Activated CD4-positive, alpha-beta T cell treated with anti-CD3 and anti-CD28 coated beads, Interleukin-2, amount 50 U/mL, for 1 hour (primary cell): ENCODE results near the gene MRPL40.
A peak's percentile ranks its signal among the peaks of the same experiment; 100 is the strongest.
"Not testable (repeated sequence)": the region's sequence is repeated elsewhere in the genome, so short reads cannot be mapped to it uniquely, and the experiment has no call there.

ENCODE experiments used
- DNase-seq: peaks from one replicate; pipeline ENCODE4 v3.0.0-alpha.2; 2020

Gene MRPL40

DNA sequence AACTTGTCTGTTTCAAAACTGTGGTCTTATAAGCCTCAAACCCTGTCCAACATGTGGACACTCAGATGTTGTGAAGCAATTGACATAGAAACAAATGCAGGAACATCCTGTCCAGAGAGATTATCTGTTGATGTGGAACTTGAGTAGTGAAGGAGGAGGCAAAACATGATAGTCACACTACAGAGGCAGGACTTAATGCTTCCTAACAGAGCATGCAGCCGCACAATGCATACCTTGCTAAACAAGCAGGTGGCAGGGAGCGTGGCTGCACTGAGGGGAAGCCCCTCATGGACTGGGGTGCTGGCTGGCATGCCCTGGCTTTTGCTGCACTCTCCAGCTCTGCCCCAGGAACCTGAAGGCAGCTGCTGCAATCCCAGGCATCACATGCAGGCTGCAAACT lies 9.8 kb downstream of the MRPL40 start:
- DNase-seq = no peak

DNA sequence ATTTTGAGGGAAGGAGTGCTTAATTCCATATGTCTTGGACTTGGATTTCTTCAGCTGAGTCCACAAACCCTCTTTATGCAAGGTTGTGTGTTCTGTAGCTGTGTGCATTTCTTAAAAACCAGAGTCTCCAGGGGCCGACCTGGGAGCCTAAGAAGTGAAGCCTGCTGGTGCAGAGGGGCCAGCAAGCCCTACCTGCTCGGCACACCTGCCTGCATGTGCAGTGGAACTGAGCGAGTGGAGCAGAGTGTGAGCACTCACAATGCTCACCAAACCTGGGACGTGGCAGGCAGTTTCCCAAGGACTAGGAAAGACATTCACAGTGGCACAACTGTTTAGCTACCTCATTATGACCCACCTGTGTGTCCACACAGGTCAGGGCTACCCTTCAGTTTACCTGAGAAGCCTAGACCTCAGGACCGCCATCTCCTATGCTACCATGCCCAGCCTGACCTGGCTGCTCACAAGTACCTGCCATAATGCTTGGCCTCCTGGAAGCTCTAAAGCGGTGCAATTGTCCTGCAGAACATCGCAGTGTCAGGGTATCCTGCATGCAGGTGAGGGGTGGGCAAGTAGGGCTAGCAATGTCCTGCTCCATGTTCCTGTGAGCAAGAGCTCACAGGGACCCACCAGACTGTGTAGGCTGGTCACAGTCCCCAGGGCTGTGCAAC lies 11.3 kb downstream of the MRPL40 start:
- no peak for DNase-seq

DNA sequence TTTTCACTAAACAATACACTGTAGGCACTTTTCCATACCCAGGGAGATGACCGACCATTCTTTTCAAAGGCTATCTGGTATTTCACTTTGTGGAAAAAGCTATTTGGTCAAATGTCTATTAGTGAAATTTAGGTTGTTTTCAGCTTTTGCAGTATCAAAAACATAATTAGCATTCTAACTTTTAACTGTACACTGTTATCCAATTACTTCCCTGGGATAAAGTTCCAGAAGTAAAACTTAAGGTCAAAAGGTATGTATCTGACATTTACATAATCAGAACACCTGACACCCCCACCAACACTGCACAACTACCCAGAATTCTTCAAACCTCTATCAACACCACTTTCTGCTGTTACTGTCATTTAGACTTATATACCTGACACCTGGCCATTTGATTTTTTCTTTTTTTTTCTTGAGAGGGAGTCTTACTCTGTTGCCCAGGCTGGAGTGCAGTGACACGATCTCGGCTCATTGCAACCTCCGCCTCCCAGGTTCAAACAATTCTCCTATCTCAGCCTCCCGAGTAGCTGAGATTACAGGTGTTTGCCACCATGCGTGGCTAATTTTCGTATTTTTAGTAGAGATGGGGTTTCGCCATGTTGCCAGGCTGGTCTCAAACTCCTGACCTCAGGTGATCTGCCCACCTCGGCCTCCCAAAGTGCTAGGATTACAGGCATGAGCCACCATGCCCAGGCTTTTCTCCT lies 13.1 kb downstream of the MRPL40 start:
- not testable (repeated sequence) for DNase-seq

DNA sequence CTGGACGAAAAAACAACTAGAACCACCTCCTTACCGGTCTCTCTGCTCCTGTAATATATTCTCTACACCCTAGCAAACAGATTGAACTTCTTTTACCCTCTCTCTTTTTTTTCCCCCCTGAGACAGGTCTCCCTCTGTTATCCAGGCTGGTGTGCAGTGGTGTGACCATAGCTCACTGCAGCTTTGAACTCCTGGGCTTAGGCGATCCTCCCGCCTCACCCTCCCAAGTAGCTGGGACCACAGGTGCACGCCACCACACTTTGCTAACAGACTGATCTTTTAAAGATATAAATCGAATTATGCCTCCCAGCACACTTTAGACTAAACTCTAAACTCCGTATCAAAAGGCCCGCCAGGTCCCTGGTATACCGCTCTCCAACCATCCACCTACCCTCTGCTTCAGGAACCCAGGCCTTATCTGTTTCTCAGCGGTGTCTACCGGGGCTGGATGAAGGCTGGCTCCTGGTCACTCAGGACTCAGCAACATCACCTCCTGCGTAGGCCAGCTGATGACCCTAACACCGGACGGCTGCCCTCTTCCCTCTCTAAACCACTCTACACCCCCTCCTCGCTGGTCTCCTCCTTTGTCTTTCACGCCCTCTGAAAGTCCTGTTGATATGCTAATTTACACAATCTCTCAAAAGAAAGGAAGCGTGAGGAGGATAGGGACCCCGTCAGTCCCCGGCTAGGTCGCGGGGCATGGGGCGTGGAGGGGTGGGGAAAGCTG lies 14.4 kb downstream of the MRPL40 start:
- DNase-seq = no peak

DNA sequence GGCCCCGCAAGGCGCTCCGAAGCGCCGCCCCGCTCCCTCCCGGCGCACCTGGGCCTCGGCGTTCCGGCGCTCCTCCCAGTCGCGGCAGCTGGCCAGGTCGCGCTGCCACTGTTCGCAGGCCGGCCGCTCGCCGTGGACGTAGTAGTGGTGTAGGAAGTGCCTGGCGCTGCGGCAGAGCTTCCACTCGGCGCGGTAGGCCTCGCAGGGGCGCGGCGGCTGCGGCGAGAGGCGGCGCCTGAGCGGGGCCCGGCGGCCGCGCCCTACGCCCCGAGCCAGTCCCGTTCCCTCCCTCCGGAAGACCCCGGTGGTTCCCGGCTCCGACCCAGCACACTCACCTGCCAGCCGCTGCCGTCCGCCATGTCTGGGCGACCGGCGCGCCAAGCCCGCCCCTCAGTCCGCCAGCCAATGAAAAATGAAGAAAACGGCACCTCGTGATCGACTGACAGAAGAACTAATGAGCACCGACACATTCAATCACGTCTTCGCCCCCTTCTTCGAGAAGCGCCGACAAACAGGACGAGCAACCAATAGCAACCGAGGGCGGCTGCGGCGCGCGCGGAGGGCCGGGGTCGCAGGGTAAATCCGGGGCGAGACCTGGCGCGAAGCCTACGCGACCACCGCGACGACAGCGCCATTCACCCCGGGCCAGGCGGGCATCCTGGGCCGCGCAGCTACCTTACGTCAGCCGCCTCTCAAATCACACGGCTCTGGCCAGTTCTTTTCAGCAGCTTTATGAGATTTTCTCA lies 15.2 kb downstream of the MRPL40 start, which contains the start of gene C22orf39:
TSS of gene C22orf39 (minus strand) at position 382 of the 746 bp plus-strand sequence. CDS start at position 359, 23 bp downstream.
- peak; percentile 83 for DNase-seq

DNA sequence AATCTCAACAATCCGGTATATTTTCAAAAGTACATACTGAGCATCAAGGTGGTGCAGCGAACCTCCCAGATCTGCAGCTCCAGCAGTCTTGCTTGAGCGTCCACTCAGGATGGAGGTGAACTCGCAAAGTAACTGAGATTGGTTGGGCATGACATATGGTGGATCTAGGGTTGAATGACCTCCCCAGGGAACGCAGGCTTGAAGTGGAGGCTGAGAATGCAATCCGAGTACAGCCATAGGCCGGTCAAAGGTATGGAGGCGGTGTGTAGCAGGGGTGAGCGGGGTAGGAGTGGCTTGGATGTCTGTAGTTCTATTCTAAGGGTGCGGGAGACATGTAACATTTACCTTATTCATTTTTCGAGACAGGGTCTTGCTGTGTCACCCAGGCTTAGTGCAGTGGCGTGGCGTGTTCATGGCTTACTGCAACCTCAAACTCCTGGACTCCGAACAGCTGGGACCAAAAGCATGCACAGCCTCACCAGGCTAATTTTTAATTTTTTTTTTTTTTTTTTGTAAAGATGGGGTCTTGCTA lies 15.8 kb downstream of the MRPL40 start:
- DNase-seq = peak; percentile 5

DNA sequence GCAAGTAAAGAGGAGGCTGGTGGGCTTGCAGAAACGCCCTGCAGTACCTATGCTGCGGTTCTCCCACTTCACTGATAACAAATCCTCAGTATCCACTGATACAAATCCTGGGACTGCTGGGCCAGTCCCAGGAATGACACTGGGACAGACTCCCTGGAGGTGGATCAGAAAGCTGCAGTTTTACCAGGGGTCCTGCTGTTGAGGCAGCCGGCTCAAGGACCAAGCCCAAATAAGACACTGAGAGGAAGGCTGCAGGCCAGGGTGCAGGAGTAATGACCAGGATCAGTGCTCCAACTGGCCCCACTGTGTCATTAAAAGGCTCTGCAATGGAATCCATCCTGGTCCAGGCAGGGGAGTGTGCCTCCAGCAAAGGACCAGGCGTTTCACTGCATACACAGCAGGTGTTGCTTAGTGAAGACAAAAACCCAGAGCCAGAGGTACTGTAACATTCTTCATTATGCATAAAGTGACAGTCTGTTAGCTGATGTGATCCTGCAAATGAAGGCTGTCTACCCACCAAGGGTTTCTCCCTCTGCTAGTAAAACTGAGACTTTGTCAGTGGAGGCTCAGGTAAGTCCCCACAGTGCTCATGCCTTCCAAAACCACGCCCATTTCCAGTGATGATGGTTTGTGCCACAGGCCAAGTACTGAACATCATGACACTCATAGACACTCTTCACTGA lies 16.5 kb downstream of the MRPL40 start:
- no peak for DNase-seq

DNA sequence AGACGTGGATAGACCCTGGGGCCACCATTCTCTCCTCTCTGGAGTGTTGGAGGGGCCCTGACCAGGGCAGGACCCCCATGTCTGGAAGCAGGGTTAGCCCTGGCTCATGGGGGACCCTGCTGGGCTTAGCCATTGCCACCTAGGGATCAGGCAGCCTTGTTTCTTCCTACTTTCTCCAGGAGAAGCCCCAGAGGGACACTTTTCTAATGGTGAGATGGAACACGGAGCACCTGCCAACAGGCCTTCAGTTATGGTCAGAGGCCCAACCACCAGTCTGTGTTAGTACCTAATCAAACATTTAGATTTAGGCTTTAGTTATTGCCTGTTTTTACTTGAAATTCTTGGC lies 17.1 kb downstream of the MRPL40 start:
- DNase-seq = no peak

DNA sequence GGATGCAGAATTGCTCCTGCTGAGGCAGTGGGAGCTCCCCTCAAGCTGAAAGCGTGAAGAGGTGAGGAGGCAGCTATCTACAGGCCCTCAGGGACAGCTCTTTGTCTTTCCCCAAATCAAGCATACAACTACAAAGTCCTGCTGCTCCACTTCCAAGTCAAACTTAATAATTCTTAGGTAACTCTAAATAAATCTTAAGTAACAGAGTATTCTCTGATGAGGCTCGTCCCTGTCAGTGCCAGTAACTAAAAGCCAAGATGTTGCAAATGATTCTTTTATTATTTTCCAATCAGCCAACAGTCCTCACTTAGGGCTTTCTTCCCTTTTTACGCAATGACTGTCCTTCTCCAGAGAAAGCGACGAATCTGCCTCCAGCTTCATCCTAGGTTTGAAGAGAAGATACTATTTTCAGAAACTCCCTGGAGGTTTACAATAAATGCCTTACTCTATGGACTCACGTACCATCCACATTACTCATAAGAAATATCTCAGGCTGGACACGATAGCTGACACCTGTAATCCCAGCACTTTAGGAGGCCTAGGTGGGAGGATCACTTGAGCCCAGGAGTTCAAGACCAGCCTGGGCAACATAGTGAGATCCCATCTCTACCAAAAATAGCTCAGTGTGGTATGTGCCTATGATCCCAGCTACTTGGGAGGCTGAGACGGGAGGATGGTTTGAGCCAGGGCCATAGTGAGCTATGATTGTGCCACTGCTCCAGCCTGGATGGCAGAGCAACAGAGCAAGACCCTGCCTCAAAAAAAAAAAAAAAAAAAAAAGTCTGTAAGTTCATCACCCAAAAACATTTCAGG lies 18.2 kb downstream of the MRPL40 start:
- DNase-seq = no peak

DNA sequence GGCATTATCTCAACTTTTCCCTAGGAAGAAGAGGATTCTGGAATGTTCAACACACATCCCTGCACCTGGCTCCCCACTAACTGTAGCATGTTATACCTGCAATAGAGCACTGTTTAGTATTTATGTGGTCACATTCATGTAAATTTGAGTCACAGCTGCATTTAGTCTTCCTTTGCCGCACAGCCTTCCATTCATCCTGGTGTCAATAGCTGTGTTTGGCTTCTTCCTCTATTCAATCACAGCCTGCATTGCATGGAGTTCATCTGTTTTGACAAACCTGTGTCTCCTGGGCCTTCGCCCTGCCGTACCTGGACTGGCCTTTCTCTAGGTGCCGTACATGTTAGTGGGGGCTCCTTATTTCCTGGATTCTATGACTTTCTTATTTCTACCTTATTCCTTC lies 19.2 kb downstream of the MRPL40 start:
- DNase-seq = no peak

DNA sequence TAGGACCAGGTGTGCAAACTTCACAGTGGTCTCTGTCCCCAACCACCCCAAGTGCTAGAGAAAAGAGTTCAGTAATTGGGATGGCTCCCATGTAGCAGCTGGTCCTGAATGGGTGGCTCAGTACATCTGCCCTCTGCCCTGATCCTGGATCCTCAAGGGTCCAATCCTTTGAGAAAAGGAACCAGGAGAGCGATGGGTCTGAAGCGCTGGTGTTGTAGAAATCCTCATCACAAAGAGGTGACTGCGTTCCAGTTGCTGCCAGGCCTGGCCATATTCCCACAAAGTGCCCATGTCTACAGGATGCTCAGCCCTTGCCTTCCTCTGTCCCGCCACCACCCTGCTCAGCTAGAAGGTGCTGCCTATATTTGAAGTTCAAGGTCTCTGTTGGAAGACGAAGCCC lies 21.4 kb downstream of the MRPL40 start:
- no peak for DNase-seq

DNA sequence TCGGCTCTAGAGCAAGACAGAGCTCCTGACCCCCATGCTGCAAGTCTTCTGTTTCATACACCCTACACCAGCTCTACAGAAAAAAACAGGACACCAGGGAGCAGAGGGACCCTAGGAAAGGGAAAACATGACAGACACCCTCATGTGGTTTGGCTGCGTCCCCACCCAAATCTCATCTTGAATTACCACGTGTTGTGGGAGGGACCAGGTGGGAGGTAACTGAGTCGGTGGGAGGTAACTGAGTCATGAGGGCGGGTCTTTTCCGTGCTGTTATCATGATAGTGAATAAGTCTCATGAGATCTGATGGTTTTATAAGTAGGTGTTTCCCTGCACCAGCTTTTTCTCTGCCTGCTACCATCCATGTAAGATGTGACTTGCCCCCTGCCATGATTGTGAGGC lies 21.8 kb downstream of the MRPL40 start:
- no peak for DNase-seq

DNA sequence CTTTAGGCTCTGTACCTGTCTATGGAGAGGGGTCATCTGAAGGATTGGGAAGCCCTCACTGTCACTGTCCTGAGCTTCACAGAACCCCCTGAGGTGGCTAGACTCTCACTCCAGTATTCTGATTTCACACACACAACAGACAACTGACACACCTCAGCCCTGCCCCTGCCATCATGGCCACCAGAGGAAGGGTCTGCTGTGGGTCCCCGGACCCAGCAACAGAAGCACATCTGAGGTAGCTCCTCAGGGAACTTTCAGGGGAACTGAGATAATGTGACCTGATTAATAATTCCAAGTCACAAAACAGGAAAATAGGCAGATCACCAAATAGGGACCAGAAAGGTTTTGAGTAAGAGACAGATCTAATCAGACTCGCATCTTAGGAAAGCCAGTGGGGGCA lies 22.7 kb downstream of the MRPL40 start:
- no peak for DNase-seq

DNA sequence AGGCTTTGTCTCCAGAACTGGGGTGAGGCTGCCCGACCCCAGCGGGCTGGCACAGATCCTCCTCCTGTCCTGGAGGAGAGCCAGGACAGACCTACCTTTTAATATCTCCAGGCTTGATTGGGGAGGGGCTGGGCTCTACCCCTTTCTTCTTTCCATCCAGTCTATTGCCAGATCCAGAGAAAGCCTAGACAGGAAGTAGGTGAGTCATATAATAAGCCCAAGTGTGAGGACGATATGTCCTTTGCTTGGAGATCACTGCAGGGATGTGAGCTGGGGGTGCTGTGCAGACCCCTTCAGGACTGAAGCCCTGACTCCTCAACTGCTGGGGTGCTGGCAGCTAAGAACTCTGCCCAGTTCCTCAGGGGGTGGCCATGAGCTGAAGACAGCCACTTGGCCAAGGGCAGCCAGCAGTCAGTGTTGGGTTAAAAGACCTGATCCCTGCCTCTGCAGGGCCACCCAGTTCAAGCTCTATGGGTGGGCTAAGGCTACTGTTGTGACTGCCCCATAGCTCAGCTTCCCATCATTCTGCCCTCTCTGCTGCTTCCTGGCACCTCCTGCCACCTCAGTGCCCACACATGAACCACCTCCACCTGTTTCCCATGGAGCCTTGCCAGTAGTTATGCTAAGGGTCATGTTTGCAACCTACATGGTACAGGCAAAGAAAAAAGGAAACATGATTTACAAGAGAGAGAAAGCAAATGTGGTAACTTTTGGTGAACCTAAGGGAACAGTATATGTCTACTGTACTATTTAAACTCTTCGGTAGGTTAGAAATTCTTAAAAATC lies 23.4 kb downstream of the MRPL40 start:
- DNase-seq = no peak

DNA sequence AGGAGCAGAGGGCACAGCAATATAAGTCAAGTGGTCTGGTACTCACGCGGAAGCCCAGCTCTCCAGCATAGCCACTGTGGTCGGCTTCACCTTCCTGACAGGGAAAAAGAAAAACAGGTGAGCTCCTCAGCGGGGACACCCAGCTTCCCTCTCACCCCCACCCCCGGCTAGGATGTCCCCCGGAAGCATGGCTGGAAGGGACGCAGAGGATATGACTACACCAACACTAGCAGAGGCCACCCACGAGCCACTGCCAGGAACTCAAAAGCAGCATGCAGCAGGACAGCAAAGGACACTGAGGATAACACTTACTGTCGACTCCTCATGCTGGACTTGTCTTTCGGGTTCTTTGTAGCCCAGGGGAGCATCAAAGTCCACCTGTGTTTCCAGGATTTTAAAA lies 24.2 kb downstream of the MRPL40 start:
- DNase-seq = no peak

DNA sequence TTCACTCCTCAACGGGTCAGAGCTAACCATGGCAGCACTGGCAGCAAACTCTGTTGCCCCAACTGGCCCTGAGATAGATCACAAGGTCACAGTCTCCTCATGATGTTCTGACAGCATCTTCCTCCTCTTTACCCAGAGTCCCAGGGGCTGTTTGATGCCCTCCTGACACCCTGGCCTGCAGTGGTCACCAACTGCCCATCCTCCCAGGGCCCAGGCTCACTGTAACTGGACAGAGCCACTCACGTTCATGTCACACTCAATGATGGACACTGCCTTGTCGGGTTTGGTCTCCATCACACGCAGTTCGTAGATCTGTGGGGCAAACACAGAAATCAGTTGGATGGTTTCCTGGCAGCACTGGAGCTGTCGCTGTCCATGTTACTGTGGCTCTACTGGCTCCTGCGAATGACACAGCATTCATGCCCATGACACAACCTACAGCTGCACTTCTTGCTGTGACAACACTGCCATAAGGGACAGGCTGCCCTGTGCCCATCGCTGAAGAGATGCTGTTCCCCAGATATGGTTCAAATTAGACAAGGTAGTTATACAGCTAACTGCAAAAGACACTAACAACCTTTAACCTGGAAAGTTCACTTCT lies 25.6 kb downstream of the MRPL40 start:
- DNase-seq = no peak

DNA sequence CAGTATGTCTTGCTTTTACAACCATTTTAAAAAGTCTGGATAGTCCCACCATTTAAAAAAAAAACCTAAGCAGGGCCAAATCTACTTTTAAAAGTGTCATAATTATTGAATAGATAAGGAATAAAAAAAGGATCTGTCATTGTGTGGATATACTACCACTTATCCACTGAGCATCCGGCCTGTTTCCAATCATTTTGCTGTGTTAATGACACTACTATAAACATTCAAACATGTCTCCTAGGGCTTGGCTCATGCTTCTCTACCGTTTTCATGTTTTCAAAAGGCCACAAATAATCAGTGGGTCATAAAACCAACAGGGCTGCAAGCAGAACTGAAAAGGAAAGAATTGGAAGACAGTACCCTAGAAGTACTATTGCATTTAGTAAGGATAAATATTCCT lies 27.7 kb downstream of the MRPL40 start:
- no peak for DNase-seq

DNA sequence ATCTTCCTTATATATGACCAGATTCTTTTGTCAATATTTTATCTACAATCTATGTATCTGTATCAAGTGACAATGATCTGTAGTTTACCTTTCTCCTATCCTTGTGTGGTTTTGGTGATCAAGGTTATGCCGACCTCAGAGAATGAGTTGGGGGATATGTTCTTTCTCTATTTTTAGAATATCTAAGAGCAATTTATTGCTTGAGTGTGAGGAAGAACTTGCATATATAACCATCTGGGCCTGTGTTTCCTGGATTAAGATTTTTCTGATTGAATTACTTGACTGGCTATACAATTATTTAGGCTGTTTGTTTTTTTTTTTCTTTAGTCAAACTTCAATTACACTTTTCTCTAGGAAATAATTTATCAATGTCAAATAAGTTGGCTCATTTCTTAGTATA lies 29.2 kb downstream of the MRPL40 start:
- DNase-seq = no peak

DNA sequence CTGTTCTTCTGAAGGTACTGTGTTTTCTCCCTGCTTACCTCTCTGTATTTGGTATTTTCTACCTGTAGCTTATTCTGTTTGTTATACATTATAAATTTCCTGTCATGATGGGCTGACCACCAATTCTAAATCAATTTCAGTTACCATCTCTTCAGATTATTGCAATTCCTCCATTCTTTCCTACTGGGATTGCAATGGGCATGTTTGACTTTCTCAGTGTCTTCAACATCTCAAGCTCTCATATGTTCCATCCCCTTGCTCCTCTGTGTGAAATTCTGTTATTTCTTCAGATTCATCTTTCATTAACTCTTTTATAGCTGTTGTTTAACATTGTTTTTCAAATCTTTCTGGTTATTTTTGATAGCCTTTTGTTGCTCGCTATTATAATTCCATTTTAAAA lies 30.7 kb downstream of the MRPL40 start:
- DNase-seq = no peak
